Keratinocyte (primary cell): ENCODE results near the gene C9orf50. TPM values are rescaled to one million over a fixed set of nuclear protein-coding genes. Genes with fewer than 3 reads are reported as not detected.
"Not testable (repeated sequence)": the region's sequence is repeated elsewhere in the genome, so short reads cannot be mapped to it uniquely, and the experiment has no call there.

Source experiments
- DNase-seq: peaks from one replicate; pipeline ENCODE4 v3.0.0-alpha.2; 2011; ENCODE audit warnings: low read depth, missing footprints, low spot score
- FAIRE-seq: peaks from 2 replicates; lab custom pipeline; 2011; peaks lifted over from hg19 to GRCh38; lab: Jason Lieb, UNC
- H2AFZ ChIP-seq: 2 replicates; pipeline ENCODE4 v1.6.0; 2012; ENCODE audit warnings: low read length, control low read depth, inconsistent platforms; ENCODE audit not compliant: control insufficient read depth
- H3K27ac ChIP-seq: 2 replicates; pipeline ENCODE4 v1.5.1; 2011; ENCODE audit warnings: low read length; ENCODE audit not compliant: control insufficient read depth, insufficient read depth
- H3K27me3 ChIP-seq: 3 replicates; pipeline ENCODE4 v1.6.0; 2011; ENCODE audit warnings: low read length; ENCODE audit not compliant: control insufficient read depth, insufficient read depth; ENCODE audit errors: extremely low read depth
- H3K36me3 ChIP-seq, 2 experiments: 2 replicates in 1 of 2; 3 replicates in 1 of 2; pipeline ENCODE4 v1.5.1; 2011; ENCODE audit warnings: low read length in 2 of 2, mild to moderate bottlenecking in 1 of 2; ENCODE audit not compliant: control insufficient read depth in 2 of 2, insufficient read depth in 2 of 2; ENCODE audit errors: extremely low read depth in 1 of 2
- H3K4me1 ChIP-seq: 3 replicates; pipeline ENCODE4 v1.5.1; 2011; ENCODE audit warnings: low read length; ENCODE audit not compliant: control insufficient read depth, insufficient read depth; ENCODE audit errors: extremely low read depth
- H3K4me2 ChIP-seq: 3 replicates; pipeline ENCODE4 v1.6.0; 2011; ENCODE audit warnings: low read depth, low read length; ENCODE audit not compliant: control insufficient read depth, insufficient read depth; ENCODE audit errors: extremely low read depth
- H3K4me3 ChIP-seq, 3 experiments: fragments of 200-600 bp in 1 of 3; sonication (generic) in 1 of 3; 2 replicates in 2 of 3; 3 replicates in 1 of 3; pipeline ENCODE4 v1.5.1; 2011 to 2016; ENCODE audit warnings: low read length in 3 of 3, mild to moderate bottlenecking in 3 of 3, control low read depth in 2 of 3, inconsistent platforms in 1 of 3, low read depth in 1 of 3, mixed read lengths in 1 of 3, mixed run types in 1 of 3, moderate library complexity in 1 of 3; ENCODE audit not compliant: control insufficient read depth in 2 of 3, insufficient read depth in 2 of 3; ENCODE audit errors: extremely low read depth in 1 of 3
- H3K79me2 ChIP-seq: 2 replicates; pipeline ENCODE4 v1.6.0; 2012; ENCODE audit warnings: low read length; ENCODE audit not compliant: control insufficient read depth, insufficient read depth
- H3K9ac ChIP-seq: 3 replicates; pipeline ENCODE4 v1.6.0; 2011; ENCODE audit warnings: low read length; ENCODE audit not compliant: control insufficient read depth, insufficient read depth; ENCODE audit errors: extremely low read depth
- H3K9me1 ChIP-seq: 3 replicates; pipeline ENCODE4 v1.6.0; 2011; ENCODE audit warnings: low read length; ENCODE audit not compliant: control insufficient read depth, insufficient read depth; ENCODE audit errors: extremely low read depth
- H3K9me3 ChIP-seq: 2 replicates; pipeline ENCODE4 v1.5.1; 2012; ENCODE audit warnings: low read depth, low read length; ENCODE audit not compliant: control insufficient read depth
- H4K20me1 ChIP-seq: 3 replicates; pipeline ENCODE4 v1.6.0; 2011; ENCODE audit warnings: low read length; ENCODE audit not compliant: control insufficient read depth, insufficient read depth; ENCODE audit errors: extremely low read depth
- CTCF ChIP-seq, 3 experiments: IDR thresholded peaks in 1 of 3; conservative IDR thresholded peaks in 1 of 3; optimal IDR thresholded peaks in 1 of 3; 2 replicates in 2 of 3; 3 replicates in 1 of 3; pipeline versions ENCODE3 to v1.5.1; 2011; ENCODE audit warnings: low read length in 3 of 3, mild to moderate bottlenecking in 3 of 3, moderate library complexity in 2 of 3, control low read depth in 1 of 3, inconsistent platforms in 1 of 3; ENCODE audit not compliant: insufficient read depth in 2 of 3; ENCODE audit errors: extremely low read depth in 1 of 3
- EZH2 ChIP-seq: IDR thresholded peaks from one replicate; pipeline ENCODE4 v1.6.1; 2012; ENCODE audit warnings: inconsistent platforms, mild to moderate bottlenecking, low read length, moderate library complexity
- dilution Hi-C: fragments of 300-500 bp; cut with MboI; formaldehyde crosslinking; loops from one replicate; pipeline ENCODE4 v1.7.0; 2020; ENCODE audit warnings: low sequenced_read_pairs; ENCODE audit not compliant: extremely low pct_ligation_motif_present
- polyA plus RNA-seq, 5 experiments: library from polyadenylated mRNA; depleted of rRNA in 3 of 5; stranded (reverse) in 3 of 5; stranded (forward) in 1 of 5; unstranded in 1 of 5; fragments of >200 nt; gene quantifications; 1 replicate in 1 of 5; 2 replicates in 3 of 5; 3 replicates in 1 of 5; pipeline versions ENCODE4 v1.2.1 to v1.2.3, GENCODE V29; 2011 to 2012; ENCODE audit warnings: missing spikeins in 2 of 5, low read depth in 1 of 5, low replicate concordance in 1 of 5

Gene C9orf50
- polyA plus RNA-seq, 1 donor (not counting 4 experiments of a cell fraction or from before 2014, with no cell fraction given): not detected

- Histone ChIP-seq H4K20me1 (peaks cover 25% of the 10 kb centered on the region), H3K9me1 (no peaks in the 10 kb centered on the region), H3K27ac (no peak overlapping the region), H3K4me3 (no peak overlapping the region), H2AFZ (no peak overlapping the region), H3K4me1 (peaks cover 19% of the 10 kb centered on the region), H3K79me2 (peaks cover 64% of the 10 kb centered on the region), H3K27me3 (no peaks in the 10 kb centered on the region), H3K9me3 (no peaks in the 10 kb centered on the region), H3K4me2 (no peak overlapping the region), H3K9ac (no peak overlapping the region), H3K36me3 (peaks cover 45 to 46% of the 10 kb centered on the region in 2 experiments)
- dilution Hi-C loops: loop anchor here (10.0 kb wide), 1 partner anchor 87 kb away; no protein-coding TSS in a partner anchor
- FAIRE-seq (no peak), DNase-seq (no peak)
- TF ChIP-seq CTCF (optimal IDR thresholded peaks at IDR 0.05 in 1 of 3, IDR thresholded peaks at IDR 0.05 in 1 of 3, conservative IDR thresholded peaks at IDR 0.05 in 1 of 3; ENCODE audit: extremely low read depth in 1 of 3, insufficient read depth in 2 of 3, low read length in 3 of 3) (no peak), EZH2 (no peak)
Observed at GRCh38 chr9:129637673-129638439, 17.0 kb upstream of the C9orf50 start.

GRCh38 chr9:129637102-129637501, 16.2 kb upstream of the C9orf50 start:
- TF ChIP-seq CTCF (optimal IDR thresholded peaks at IDR 0.05 in 1 of 3, IDR thresholded peaks at IDR 0.05 in 1 of 3, conservative IDR thresholded peaks at IDR 0.05 in 1 of 3; ENCODE audit: extremely low read depth in 1 of 3, insufficient read depth in 2 of 3, low read length in 3 of 3): no peak
- no peak for TF ChIP-seq EZH2
- Histone ChIP-seq H3K27ac (no peak overlapping the region), H3K4me2 (no peak overlapping the region), H3K27me3 (no peaks in the 10 kb centered on the region), H3K4me1 (peaks cover 22% of the 10 kb centered on the region), H3K9ac (no peak overlapping the region), H3K4me3 (no peak overlapping the region), H3K9me3 (no peaks in the 10 kb centered on the region), H4K20me1 (peaks cover 30% of the 10 kb centered on the region), H3K36me3 (peaks cover 47 to 50% of the 10 kb centered on the region in 2 experiments), H3K79me2 (peaks cover 71% of the 10 kb centered on the region), H3K9me1 (no peaks in the 10 kb centered on the region), H2AFZ (no peak overlapping the region)
- DNase-seq (no peak), FAIRE-seq (no peak)
- dilution Hi-C loops: loop anchor here (10.0 kb wide), 1 partner anchor 88 kb away; no protein-coding TSS in a partner anchor

- peaks cover 35% of the 10 kb centered on the region for H4K20me1 ChIP-seq
- dilution Hi-C loops: loop anchor here (10.0 kb wide), 1 partner anchor 88 kb away; no protein-coding TSS in a partner anchor
- H3K4me2 ChIP-seq, H3K4me3 ChIP-seq, H3K9me3 ChIP-seq, H3K27ac ChIP-seq, DNase-seq, H3K9ac ChIP-seq, H3K27me3 ChIP-seq, FAIRE-seq, H2AFZ ChIP-seq, H3K9me1 ChIP-seq: not testable (repeated sequence)
- peaks cover 47 to 50% of the 10 kb centered on the region in 2 experiments for H3K36me3 ChIP-seq
- H3K4me1 ChIP-seq: peaks cover 30% of the 10 kb centered on the region
- peaks cover 72% of the 10 kb centered on the region for H3K79me2 ChIP-seq
Observed at GRCh38 chr9:129636343-129636742, 15.4 kb upstream of the C9orf50 start.
